Stimulated activated CD4-positive, alpha-beta T cell treated with anti-CD3 and anti-CD28 coated beads, Interleukin-2, amount 100 ng/mL, for 4 hours (primary cell): ENCODE data around the gene CDC42BPG.

Source experiments
- DNase-seq: peaks from one replicate; pipeline ENCODE4 v3.0.0-alpha.2; 2020; ENCODE audit warnings: low read depth

CDC42BPG gene, protein sequence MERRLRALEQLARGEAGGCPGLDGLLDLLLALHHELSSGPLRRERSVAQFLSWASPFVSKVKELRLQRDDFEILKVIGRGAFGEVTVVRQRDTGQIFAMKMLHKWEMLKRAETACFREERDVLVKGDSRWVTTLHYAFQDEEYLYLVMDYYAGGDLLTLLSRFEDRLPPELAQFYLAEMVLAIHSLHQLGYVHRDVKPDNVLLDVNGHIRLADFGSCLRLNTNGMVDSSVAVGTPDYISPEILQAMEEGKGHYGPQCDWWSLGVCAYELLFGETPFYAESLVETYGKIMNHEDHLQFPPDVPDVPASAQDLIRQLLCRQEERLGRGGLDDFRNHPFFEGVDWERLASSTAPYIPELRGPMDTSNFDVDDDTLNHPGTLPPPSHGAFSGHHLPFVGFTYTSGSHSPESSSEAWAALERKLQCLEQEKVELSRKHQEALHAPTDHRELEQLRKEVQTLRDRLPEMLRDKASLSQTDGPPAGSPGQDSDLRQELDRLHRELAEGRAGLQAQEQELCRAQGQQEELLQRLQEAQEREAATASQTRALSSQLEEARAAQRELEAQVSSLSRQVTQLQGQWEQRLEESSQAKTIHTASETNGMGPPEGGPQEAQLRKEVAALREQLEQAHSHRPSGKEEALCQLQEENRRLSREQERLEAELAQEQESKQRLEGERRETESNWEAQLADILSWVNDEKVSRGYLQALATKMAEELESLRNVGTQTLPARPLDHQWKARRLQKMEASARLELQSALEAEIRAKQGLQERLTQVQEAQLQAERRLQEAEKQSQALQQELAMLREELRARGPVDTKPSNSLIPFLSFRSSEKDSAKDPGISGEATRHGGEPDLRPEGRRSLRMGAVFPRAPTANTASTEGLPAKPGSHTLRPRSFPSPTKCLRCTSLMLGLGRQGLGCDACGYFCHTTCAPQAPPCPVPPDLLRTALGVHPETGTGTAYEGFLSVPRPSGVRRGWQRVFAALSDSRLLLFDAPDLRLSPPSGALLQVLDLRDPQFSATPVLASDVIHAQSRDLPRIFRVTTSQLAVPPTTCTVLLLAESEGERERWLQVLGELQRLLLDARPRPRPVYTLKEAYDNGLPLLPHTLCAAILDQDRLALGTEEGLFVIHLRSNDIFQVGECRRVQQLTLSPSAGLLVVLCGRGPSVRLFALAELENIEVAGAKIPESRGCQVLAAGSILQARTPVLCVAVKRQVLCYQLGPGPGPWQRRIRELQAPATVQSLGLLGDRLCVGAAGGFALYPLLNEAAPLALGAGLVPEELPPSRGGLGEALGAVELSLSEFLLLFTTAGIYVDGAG (N-terminal part only)

DNA sequence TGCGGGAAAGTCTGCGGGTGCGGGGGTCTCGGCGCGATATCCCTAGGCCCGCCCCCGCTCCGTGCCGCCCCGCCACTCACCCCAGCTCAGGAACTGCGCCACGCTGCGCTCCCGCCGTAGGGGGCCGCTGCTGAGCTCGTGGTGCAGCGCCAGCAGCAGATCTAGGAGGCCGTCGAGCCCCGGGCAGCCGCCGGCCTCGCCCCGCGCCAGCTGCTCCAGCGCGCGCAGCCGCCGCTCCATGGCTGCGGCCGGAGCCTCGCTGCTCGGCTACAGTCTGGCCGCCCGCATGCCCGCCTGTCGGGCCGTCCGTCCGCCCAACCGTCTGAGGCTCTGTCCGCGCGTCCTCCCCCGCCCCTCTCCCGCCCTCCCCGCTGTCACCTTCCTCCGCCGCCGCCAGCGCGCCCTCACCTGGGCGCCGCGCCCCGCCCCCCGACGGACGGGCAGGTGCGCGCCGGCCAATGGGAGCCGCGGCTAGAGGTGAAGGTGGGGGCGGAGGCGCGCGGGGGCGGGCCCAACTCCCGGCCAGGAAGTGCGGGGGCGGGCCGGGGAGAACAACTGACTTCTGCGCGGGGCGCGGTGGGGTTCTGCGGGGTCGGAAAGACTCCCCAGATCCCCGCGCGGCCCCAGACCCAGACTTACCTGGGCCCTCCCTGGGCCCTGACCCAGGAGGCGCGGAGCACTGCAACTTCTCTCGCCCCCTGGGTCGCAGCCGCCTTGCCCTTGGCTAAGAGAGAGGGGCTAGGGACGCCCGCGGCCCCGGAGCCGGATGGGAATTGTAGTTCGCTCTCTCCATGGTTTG lies at the start of gene CDC42BPG:
TSS of gene CDC42BPG (minus strand) at position 324 of the 799 bp plus-strand sequence. CDS start at position 240, 84 bp downstream.
- DNase-seq: no peak

DNA sequence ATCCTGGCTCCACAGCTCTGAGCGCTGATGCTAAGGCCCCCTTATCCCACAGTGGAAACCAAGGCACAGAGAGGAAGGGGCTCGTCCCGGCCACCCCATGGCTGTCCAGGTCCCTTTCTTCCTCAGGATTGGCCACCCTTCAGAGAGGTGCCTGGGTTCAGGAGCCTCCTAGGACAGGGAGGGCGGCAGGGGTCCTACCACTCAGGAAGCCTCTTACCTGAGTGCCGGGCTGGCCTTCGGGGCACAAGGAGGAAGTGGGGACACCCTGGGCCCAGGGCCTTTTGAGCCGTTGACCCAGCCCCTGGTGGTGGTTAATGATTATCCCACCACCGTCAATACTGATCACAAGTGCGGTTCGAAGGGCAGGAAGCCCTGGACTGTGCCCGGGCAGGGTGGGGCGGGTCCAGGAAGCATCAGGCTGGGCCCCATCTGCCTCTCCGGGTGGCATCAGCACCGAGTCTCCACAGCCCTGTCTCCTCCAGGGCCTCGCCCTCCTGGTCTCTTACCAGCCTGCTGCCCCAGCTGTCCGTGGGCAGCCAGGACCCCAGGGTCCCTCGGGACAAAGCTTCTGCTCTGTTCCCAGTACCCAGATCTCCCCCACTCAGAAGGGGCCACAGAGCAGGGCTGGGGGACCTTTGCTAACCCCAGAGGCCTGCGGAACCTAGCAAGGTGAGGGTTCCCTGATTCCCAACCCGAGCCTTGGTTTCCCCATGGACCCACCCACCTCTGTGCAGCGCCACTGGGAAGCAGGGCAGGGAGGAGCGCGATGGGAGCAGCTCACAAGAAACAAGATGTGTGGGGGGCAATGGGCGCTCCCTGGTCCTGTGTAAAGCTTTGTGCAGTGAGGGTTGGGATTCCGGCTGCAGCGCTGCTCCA lies 49.0 kb upstream of the CDC42BPG start:
- no peak for DNase-seq

DNA sequence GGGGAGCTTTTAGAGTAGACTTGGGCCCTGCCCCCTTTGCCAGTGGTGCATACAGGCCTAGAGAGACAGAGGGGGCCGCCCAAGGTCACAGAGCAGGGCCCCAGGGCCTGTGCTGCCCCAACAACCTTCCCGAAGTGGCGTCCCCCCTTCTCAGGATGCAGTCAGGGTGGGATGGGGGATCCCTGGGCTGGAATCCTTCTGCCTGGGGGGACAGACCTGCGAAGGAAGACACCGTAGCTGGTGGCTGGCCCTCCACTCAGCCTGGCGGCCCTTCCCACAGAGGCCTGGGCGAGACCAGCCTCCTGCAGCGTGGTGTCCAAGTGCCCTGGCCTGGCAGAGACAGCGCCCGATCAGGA lies 48.4 kb upstream of the CDC42BPG start:
- no peak for DNase-seq

DNA sequence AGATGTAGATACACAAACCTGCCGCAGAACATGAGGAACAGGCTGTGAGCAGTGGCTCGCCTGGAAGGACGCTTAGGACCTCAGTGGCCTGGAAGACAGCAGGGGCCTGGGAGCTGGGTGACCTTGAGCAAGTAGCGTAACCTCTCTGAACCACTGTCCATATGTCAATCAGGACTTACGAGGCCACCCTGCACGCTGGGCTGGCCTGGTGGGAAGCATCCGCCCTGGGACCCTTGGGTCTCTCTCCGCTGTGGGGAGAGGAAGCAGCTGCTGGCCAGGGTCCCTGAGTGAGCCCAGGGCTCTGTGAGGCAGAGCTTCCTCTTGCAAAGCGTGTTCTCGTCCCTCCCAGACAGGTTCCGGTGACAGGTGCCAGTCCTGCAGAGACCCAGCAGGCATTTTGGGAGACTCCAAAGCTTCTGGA lies 48.0 kb upstream of the CDC42BPG start:
- DNase-seq: no peak

DNA sequence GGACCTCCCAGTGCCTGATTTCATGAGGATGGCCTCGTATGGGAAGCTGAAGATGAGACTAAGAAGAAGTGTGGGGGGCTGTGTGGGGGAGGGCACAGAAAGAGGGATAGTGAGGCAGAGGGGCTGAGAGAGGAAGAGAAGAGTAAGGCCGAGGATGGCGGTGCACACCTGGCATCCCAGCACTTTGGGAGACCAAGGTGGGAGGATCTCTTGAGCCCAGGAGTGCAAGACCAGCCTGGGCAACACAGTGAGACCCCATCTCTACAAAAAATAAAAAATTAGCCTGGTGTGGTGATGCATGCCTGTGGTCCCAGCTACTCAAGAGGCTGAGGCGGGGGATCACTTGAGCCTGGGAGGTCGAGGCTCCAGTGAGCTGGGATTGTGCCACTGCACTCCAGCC lies 47.4 kb upstream of the CDC42BPG start:
- DNase-seq: no peak

DNA sequence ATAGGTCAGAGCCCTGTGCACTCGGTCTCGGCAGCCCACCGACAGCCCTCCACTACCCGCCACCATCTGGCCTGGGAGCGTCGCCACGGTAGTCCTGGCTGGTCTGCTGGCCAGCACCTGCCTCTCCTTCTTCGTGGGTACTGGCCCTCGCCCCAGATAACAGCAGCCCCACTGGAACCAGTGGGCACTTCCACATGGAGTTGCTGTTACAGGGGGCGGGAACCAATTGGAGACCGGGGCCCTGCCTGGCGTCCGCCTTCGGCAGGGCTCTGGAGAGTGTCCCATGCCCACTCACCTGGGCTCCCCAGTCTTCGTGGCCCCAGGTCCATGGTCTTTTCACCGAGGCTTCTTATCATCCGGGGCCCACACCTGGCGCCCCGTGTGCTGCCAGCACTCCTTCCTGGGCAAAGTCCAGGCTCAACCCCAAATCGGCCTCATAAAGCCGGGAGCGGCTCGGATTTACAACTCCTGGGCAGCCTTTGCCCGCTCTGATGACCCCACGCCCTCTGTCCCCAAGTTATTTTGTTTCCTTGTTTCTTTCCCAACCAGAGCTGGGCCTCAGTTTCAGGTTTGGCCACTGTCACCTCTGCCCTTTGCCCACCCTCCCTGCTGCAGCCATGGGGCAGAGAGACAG lies 46.9 kb upstream of the CDC42BPG start:
- DNase-seq: no peak

DNA sequence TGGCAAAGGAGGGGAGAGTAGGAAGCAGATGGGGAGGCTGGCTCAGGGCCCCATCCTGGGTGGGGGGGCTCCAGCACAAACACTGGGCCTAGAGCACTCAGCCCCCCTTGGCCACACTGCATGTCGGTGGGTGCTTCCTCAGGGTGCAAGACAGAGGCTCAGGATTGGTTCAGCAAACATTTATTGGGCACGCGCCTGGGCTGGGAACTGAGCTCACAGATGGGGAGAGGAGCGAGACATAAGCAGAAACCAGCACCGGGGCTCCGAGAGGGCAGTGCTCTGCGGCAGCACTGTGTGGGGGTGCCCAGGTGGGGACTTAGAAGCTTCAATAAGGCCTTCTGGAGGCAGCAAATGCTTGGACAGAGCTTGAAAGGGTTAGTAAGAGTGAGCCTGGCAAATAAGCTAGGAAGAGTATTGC lies 46.1 kb upstream of the CDC42BPG start:
- DNase-seq: no peak

DNA sequence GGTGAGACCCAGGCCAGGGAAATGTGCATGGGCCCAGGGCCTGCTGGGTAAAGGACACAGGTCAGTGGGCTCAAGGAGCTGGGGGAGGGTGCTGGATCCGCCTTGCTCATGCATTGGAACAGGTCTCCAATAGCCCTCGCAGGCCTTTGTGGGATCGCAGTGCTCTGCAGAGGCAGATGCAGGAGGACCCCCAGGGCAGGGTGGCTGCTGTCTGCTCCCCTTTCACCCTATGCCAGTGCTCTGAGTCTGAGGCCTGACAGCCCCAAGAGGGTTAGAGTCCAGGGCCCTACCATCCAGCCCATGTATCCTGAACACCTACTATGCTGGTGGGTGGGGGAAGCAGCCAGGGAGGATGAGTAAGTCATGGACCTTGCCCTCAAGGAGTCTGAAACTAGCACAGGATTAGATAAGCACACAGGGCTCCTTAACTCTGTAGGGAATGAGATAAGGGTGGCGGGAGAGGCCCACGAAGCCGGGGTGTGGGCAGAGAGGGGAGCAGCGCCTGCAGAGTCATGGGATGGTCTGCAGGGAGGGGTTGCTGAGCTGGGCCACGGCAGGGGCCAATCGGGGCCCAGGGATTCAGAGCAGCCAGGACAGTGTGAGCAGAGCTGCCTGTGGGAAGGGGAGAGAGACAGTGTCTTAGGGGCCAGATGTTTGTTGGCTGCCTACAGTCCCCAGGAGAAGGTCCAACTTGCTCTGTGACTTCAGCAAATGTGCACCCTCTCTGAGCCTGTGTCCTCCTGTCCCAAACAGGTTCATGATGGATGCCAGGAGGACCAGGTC lies 44.5 kb upstream of the CDC42BPG start:
- no peak for DNase-seq

DNA sequence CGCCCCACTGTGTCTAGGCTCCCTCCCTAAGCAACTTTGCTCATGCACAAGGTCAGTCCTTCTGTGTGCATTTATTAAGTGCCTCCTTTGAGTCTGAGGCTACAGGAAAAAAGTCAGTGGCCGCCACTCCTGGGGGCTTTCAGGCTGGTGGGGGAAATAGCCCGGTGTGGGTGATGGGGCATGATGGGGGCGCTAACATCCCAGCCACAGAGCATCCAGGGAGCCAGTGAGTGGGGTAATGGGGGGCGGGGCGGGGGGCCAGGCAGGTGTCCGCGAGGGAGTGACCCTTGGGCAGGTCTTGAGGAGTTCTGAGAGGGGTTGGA lies 43.9 kb upstream of the CDC42BPG start:
- DNase-seq: no peak

DNA sequence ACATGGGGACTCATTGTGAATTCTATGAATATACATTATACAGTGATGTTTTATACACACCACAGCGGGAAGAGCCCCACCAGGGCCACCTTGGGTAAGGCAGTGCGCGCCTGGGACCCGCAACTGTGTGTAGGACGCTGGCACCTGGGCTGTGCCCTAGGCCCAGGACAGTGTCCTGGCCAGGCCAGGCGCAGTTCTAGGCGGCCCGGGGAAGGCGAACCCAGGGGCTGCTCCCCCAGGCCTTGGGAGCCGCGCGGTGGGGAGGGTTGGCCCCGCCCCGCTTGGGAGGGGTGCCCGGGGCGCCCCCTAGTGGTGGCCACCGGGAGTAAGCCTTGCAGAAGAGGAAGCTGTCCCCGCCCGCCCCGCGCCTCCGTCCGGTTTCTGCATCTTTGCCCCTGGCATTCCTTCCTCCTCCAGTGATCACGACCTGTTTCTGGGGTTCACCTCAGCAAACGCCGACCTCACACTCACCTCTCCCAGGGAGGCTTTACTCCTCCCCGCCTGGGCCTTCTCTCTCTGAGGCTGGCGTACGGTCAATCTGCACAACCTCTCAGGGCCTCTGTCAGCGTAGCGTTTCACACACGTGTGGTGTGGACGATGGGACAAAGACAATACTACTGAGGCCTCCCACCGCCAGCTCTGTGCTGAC lies 43.4 kb upstream of the CDC42BPG start:
- peak; percentile 73 for DNase-seq

DNA sequence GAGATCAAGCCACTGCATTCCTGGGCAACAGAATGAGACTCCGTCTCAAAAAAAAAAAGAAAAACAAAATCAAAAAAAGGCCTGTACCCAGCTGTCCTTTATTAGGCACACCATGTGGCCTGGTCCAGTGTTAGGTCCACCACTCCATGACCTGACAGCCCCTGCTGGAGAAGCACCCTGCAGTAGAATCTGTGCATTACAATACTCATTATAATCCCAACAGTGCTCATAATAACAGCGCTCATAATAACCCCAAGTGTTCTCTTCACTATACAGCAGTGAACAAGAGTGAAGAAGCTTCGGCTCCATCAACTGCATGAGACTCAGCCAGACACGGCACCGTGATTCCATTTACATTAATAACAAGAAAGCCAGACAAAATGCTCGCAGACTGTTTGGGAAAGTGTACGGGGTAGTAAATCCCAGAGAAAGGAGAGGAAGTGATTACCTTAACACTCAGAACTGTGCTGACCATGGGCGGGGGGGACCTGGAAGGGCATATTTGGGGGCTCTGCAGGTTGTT lies 42.8 kb upstream of the CDC42BPG start:
- no peak for DNase-seq

DNA sequence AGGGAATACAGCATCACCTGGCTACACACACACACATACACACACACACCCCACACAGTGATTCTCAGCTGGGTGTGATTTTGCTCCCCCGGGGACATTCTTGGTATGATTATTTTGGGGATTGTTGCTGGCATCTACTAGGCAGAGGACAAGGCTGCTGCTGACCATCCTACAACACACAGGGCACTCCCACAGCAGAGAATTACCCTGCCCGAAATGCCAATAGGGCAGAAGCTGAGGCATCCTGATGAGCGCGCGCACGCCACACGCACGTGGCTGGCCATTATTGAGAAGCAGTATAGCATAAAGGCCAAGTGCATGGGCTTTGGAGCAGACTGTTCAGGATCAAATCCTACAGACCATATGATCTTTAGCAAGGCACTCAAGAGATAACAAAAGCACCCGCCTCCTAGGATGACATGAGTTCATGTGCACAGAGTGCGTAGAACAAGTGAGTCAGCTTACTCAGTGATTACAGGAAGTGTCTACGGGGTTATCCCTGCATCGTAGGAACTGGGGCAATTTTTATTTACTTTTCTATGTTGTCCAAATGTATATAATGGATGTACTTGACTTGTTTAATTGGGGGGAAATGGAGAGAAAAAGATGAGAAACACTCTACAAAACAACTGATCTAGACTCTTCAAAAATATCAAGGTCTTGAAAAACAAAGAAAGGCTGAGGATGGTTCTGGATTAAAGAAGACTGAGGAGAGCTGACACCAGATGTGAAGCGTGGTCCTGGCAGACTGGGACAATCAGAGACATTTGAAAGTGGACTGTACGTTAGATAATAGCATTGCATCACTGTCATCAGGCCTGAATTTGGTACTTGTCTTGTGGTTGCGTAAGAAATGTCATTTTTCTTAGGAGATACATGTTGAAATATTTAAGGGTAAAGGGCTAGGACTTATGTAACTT lies 41.2 kb upstream of the CDC42BPG start:
- DNase-seq: no peak

DNA sequence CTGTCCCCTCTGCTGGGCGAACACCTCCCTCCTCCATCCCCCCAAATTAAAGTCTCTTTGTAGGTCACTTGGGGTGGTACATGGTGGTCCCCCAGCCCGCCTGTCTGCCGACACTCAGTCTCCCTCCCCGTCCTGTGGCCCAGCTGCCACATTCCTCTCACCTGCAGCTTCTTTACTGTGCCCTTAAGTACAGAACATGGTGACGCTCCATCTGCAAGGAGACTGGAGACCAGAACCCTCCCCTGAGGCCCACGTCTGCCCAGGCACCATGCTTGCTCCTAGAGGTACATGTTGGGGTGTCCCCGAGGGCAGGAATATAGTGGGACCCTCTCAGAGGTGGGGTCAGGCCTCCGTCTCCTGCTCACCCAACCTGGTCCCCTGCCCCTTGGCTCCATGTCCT lies 39.6 kb upstream of the CDC42BPG start:
- DNase-seq: no peak

DNA sequence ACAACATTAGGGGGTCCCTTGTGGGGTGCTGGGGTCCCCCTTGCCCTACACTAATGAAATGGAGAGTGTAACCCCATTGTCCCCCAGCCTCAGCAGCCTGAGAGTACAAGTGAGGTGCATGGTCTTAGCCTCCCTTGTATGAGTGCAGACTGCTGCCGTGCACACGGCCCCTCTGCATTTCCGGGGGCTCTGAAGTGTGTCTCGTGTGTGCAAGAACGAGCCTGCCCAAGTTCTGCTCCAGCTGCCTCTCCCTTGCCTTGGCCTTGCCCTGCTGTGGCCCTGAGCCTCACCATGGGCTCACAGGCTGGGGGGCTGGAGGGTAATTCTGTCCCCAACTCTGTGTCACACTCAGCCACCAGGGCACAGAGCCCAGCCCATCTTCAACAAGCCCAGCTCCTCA lies 39.1 kb upstream of the CDC42BPG start:
- no peak for DNase-seq

DNA sequence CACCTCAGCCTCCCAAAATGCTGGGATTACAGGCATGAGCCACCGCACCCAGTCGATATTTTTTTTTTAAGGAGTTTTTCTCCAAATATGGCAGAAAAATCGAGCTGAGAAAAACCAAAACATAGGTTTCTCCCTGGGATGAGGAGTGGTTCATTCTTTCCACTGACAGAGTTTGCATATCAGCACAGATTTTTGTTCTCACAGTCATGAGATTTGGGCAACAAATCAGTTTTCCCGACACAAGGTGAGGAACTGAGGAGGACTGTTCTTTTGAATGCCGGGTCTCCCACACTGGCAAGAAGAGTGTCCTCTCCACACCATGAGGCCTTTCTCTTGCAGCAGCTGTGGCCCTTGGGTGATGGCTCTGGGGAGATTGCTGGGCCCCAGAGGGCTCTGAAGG lies 37.8 kb upstream of the CDC42BPG start:
- no peak for DNase-seq

DNA sequence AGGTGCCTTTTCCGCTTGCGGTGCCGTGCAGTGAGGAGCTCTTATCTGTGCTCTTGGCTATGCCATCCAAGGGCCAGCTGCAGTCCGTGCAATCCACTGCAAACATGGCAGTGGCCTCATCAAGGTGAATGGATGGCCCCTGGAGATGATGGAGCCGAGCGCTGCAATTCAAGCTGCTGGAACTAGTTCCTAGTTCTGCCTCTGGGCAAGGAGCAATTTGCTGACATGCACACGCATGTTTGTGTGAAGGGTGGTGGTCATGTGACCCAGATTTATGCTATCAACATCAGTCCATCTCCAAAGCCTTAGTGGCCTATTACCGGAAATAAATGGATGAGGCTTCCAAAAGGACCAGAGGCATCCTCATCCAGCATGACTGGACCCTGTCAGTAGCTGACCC lies 37.0 kb upstream of the CDC42BPG start:
- no peak for DNase-seq

DNA sequence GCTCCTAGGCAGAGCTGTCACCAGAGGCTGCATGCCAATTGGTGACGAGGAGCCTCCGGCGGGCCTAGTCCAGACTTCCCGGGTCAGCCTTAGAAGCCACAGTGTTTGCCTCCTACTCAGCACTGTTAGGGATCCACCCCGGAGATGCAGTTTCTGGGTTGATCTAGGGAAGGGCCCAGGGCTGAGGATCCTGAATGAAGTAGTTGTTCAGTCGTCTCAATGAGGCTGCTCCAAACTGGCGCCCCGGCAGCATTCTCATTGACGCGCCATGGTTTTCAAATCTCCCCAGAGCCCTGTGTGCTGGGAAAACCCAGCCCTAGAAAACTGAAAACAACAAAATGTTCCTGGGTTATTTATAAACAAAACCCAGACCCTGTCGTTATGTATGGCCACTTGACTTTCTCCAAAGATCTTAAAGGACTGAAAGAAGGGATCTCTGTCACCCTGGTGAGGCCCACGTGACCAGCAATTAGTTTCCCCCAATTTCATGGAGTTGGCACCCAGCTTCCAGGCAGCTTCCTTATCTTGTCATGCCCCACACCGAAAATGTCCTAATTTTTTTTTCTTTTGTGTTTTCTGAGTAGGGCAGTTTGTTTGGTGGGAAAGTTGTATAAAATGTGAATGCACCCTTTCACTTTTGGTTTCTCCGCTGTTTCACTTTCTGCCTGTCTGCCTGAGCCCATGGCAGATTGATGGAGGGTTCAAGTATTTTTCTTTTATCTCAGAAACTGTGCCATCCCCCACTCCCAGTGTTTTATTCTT lies 36.0 kb upstream of the CDC42BPG start:
- no peak for DNase-seq
